CMK (cell line): ENCODE results near the gene GGT5.
A peak's percentile ranks its signal among the peaks of the same experiment; 100 is the strongest.
"Not testable (repeated sequence)": the region's sequence is repeated elsewhere in the genome, so short reads cannot be mapped to it uniquely, and the experiment has no call there.

Source experiments
- DNase-seq: peaks from one replicate; pipeline ENCODE4 v3.0.0-alpha.2; 2010; ENCODE audit warnings: low read depth

Gene GGT5

GRCh38 chr22:24203856-24204255, 41.0 kb downstream of the GGT5 start:
- not testable (repeated sequence) for DNase-seq

GRCh38 chr22:24201681-24202614, 42.9 kb downstream of the GGT5 start:
- no peak for DNase-seq

GRCh38 chr22:24200619-24201212, 44.2 kb downstream of the GGT5 start:
- no peak for DNase-seq

- DNase-seq = no peak
Observed at GRCh38 chr22:24198682-24199052, 46.2 kb downstream of the GGT5 start.

GRCh38 chr22:24191893-24192292, 53.0 kb downstream of the GGT5 start:
- no peak for DNase-seq

- no peak for DNase-seq
Observed at GRCh38 chr22:24191381-24191841, 53.5 kb downstream of the GGT5 start.

- DNase-seq = no peak
Observed at GRCh38 chr22:24190596-24191208, 54.2 kb downstream of the GGT5 start.

GRCh38 chr22:24190159-24190540, 54.7 kb downstream of the GGT5 start:
- no peak for DNase-seq

- DNase-seq = peak; percentile 44
Observed at GRCh38 chr22:24189249-24190158, 55.4 kb downstream of the GGT5 start.

GRCh38 chr22:24188705-24189248, 56.1 kb downstream of the GGT5 start:
- DNase-seq = no peak

GRCh38 chr22:24187731-24188644, 56.9 kb downstream of the GGT5 start:
- no peak for DNase-seq

- no peak for DNase-seq
Observed at GRCh38 chr22:24186892-24187670, 57.8 kb downstream of the GGT5 start.

- no peak for DNase-seq
Observed at GRCh38 chr22:24186352-24186740, 58.5 kb downstream of the GGT5 start.

- no peak for DNase-seq
Observed at GRCh38 chr22:24185501-24186351, 59.2 kb downstream of the GGT5 start.

GRCh38 chr22:24185001-24185500, 59.8 kb downstream of the GGT5 start:
- DNase-seq = no peak

GRCh38 chr22:24184057-24184798, 60.7 kb downstream of the GGT5 start:
- DNase-seq = no peak

GRCh38 chr22:24183321-24184031, 61.4 kb downstream of the GGT5 start:
- DNase-seq = no peak
